Epidermal melanocyte (primary cell): Measurements from ENCODE around the gene TJP2.
A peak's percentile ranks its signal among the peaks of the same experiment; 100 is the strongest.

Source experiments
- DNase-seq: peaks from one replicate; pipeline ENCODE4 v3.0.0; 2011; ENCODE audit warnings: low spot score; ENCODE audit not compliant: insufficient read length

TJP2 gene

GRCh38 chr9:69229367-69229766, 55.3 kb downstream of the TJP2 start:
- DNase-seq = no peak

GRCh38 chr9:69232135-69232534, 58.1 kb downstream of the TJP2 start:
- DNase-seq = no peak

- DNase-seq = no peak
These were observed 60.6 kb downstream of the TJP2 start for GRCh38 chr9:69234683-69235082.

GRCh38 chr9:69236188-69236587, 62.1 kb downstream of the TJP2 start:
- no peak for DNase-seq

GRCh38 chr9:69237702-69238295, 63.7 kb downstream of the TJP2 start:
- no peak for DNase-seq

GRCh38 chr9:69243116-69243515, 69.0 kb downstream of the TJP2 start:
- DNase-seq = peak; percentile 68

- no peak for DNase-seq
These were observed 72.6 kb downstream of the TJP2 start for GRCh38 chr9:69246629-69247028.

- no peak for DNase-seq
These were observed 73.9 kb downstream of the TJP2 start for GRCh38 chr9:69248005-69248404.

- no peak for DNase-seq
These were observed 75.3 kb downstream of the TJP2 start for GRCh38 chr9:69249337-69249736.

GRCh38 chr9:69250681-69251080, 76.6 kb downstream of the TJP2 start:
- no peak for DNase-seq

GRCh38 chr9:69252436-69252835, 78.4 kb downstream of the TJP2 start:
- no peak for DNase-seq

- DNase-seq = no peak
These were observed 79.0 kb downstream of the TJP2 start for GRCh38 chr9:69253057-69253456.

- no peak for DNase-seq
These were observed 80.1 kb downstream of the TJP2 start for GRCh38 chr9:69254223-69254622.

- DNase-seq = no peak
These were observed 81.5 kb downstream of the TJP2 start for GRCh38 chr9:69255591-69255990.

- no peak for DNase-seq
These were observed 84.5 kb downstream of the TJP2 start for GRCh38 chr9:69258551-69258950.

GRCh38 chr9:69260161-69260560, 86.1 kb downstream of the TJP2 start:
- no peak for DNase-seq

GRCh38 chr9:69261636-69262035, 87.6 kb downstream of the TJP2 start:
- no peak for DNase-seq

GRCh38 chr9:69264526-69264925, 90.4 kb downstream of the TJP2 start:
- no peak for DNase-seq

- no peak for DNase-seq
These were observed 91.8 kb downstream of the TJP2 start for GRCh38 chr9:69265891-69266290.

- DNase-seq = no peak
These were observed 98.1 kb downstream of the TJP2 start for GRCh38 chr9:69272212-69272611.

GRCh38 chr9:69273161-69273560, 99.1 kb downstream of the TJP2 start:
- DNase-seq = no peak

GRCh38 chr9:69276775-69277174, 102.7 kb downstream of the TJP2 start:
- no peak for DNase-seq

GRCh38 chr9:69279084-69279731, 105.1 kb downstream of the TJP2 start:
- no peak for DNase-seq
